SKM-1 (cell line): Measurements from ENCODE around the gene EIF2S2.

Experiments used
- DNase-seq: peaks from one replicate; lab custom pipeline; 2025; ENCODE audit not compliant: unreplicated experiment; lab: John Stamatoyannopoulos, UW

EIF2S2 gene

DNA sequence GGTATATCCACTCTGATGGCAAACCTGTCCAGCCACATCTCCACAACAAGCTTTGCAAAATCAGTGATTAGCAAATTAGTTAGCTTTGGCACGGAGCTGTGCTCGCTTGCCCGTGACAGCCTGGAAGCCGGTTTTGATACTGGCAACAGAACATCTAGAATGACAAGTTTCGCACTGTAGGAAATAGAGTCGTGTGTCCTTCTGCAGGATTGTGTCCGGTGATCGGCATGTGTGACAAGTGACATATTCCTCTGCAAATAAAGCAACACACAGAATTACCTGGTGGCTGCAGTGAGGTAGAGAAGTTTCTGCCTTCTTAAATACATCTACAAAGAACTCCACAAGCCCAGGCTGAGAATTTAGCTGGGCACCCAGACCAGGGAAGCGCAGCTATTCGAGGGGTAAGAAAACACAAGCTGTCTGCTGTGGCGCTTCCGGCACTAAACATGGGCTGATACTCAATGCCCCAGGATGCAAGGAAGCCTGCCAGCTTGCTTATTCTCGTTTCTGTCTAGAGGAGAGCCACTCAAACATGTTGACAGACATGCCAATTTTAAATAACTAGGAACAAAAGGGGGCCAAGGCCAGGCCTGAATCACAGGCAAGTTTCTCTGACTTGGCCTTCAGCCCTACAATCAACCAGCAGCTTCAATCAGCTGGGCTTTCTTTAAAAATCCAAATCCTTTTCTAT lies 22.2 kb downstream of the EIF2S2 start:
- no peak for DNase-seq

DNA sequence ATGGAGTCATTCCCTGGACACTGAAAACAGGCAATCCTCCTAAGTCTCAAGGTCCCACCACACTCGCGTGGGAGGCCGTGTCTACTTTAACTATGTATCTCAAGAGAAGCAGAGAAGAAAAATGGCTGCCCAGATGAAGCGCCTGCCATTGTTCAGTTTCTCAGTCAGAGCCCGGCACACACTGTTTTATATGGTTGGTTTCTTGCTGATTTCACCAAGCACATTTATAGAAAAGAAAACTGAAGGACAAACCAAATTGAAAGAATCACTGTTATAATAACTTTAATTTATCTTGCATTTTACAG lies 22.9 kb downstream of the EIF2S2 start:
- no peak for DNase-seq

DNA sequence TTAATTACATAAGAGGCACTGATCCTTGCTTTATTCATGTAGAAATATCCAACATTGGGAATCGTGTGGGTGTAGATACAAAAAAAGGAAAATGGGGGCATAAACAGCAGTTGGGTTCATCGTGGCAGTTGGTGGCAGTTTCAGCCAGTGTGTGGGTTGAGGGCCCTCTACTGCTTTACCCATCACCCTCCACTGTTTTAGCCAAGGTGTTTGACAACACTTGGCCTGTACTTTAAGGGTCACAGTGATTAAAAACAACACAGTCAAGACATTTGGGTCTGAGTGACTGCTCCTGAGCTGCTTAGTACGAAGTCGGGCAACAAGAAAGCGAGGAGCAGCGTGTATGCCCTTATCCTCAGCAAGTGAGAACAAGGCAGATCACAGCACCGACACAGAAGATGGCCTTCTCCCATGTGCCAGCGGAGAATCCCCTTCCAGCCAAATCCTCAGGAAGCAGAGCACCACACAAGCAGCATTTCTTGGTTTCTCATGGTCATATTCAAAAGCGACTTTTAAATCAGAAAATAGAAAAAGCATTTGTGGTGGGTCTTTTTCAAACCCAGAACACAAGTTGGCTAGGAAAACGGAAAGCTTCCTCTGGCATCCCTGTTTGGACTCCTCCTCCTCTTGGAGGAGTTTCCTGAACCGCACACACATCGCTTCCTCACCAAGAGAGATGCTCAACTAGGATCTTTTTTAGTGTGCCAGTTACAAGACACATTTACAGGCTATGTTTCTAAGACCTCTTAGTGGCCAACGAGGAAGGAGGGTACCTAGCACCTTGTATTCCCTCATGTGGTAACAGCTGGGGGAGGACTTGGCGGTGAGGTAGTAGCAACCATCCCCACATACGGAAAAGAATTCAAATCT lies 23.5 kb downstream of the EIF2S2 start:
- DNase-seq: no peak

DNA sequence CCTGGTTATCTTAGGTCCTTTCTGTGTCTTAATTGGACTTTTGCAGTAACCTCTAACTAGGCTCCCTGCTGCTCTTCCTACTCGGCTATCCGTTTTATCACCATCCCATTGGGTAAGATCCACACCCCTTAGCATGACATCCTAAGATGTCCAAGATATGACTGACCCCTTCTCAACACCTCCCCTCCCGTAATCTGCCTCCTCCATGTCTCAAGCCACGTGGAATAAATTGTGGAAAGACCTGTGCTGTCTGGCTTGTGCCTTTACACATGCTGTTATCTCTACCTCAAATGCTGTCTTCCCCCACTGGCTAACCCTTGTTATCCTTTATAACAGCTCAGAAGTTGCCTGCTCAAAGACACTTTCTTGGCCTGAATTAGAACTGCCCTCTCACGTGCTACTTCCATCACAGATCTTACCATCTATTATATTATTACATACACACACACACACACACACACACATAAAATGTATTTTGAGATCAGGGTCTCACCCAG lies 26.5 kb downstream of the EIF2S2 start:
- no peak for DNase-seq

DNA sequence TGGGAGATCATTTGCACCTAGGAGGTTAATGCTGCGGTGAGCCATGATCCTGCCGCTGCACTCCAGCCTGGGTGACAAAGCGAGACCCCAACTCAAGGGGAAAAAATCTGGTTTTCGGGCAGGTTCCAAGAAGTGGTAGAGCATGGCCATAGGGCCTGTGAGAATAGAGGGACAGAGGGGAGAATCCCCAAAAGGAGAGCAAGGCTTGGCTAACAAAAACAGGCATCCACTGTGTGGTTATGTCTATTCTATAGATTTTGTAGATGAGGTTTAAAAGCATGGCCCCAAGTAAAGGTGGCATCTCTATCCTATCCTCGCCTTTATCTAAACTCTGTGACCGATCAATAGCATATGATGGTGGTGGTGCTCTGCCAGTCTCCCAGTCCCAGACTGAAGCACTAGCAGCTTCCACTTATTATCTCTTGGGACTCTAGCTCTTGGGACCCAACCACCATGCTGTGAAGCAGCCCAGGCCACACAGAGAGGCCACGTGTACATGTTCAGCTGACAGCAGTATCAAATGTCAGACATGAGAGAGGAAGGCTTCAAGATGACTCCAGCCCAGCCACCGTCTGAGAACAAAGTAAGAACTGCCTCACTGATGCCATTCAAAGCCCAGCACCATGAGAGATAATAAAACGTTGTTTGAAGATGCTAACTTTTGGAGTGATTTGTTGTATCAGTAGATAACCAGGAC lies 27.7 kb downstream of the EIF2S2 start:
- no peak for DNase-seq

DNA sequence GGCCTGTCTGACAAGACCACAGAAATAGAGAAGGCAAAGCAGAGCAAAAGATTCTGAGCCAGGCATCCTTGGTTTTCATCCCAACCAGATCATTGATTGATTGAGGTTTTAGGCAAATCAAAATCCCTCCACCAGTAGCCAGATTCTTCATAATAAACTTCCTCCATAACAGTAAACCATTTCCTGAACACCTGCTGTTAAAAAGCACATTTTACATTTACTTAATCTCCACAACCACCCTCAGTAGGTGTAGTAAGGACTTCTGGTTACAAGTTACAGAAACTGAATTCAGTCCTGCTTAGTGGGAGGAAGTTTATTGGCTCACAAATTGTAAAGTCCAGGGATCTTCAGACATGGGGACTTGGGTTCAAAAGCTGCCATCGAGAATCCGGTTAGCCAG lies 28.3 kb downstream of the EIF2S2 start:
- no peak for DNase-seq

DNA sequence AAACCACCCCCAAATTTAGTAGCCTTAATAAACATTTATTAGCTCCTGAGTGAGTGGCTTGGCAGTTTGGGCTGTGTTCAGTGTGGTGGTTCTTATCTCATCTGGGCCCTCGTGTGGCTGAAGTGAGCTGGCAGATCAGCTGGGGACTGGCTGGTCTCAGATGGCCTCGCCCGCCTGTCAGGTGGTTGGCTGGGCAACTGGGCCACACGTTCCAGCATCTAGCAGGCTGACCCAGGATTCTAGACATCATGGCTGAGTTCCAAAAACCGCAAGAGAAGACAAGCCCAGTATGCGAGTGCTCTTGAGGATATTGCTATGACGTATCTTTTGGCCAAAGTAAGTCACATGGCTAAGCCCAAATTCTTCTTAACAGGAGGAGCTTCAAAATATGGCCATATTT lies 28.9 kb downstream of the EIF2S2 start:
- no peak for DNase-seq

DNA sequence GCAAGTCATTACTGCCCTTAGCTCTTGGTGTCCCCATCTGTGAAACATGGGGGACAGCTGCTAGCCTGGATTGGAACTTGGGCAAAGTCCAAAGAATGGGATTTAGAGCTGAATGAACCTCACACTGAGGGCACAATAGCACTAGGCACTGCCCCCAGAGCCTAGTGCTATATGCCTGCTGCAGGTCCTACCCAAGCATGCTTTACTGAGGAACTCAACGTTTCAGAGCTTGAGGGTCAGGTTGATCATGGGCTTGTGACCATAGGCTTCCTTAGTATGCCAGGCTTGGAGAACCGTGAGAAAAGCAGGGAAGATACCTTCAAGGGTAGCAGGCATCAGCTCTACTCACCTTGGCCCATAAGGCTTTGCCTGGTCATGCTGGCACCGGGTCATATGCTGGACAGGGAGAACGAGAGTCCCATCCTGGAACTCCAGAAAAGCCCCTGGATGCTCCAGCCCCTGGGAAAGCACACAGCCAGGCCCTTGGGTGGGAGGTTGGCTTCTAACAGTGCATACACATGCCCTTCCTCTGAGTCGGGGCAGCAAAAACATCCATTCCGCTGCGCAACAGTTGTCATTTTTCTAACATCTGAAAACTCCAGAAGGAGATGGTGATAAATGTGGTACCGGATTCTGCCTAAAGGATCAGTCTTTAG lies 29.7 kb downstream of the EIF2S2 start:
- DNase-seq: no peak

DNA sequence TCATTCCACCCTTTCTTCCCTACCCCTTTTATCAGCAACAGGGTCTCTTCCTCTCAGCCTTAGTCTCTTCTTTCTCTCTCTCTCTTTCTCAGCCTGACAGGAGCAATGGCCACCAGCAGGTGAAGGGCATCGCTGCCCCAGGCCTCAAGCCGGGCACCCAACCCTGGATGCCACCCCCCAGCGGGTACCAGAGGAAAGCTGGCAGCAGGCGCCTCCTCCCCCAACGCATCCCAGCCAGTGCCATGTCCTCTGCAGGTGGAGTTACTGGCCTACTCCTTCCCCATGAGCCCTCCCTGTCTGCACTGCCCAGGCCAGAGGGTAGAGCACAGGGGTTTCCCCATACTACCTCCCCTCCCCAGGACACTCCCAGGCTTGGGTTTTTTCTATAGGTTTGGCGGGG lies 32.2 kb downstream of the EIF2S2 start:
- DNase-seq: no peak

DNA sequence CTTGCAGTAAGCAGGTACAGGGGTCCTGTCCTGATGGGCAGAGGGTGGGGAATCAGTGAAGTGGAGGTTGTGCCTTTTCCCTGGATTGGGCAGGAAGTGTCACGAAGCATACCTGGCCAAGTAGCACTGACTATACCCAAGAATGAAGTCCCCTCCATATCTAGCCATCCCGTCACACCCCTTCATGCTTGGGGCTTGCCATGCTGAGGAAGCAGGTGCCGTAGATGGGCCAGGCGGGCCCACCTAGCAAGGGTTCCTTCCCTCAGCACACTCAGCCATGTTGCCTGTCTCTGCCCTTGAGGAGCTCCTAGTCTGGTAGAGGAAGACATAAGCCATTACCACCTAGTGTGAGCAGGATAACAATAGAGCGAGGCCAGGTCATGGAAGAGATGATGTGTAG lies 33.5 kb downstream of the EIF2S2 start:
- no peak for DNase-seq

DNA sequence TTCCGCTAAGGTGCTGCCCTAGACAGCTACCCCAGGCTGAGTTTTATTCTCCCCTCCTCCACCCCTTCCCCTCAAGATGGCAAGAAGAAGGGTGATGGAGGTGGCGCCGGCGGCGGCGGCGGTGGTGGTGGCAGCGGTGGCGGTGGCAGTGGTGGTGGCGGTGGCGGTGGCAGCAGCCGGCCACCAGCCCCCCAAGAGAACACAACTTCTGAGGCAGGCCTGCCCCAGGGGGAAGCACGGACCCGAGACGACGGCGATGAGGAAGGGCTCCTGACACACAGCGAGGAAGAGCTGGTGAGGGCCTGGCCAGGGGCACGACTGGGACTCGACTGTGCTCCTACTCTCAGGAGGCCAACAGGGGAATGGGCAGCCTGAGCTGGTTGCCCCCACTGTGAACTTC lies 35.1 kb downstream of the EIF2S2 start:
- no peak for DNase-seq

DNA sequence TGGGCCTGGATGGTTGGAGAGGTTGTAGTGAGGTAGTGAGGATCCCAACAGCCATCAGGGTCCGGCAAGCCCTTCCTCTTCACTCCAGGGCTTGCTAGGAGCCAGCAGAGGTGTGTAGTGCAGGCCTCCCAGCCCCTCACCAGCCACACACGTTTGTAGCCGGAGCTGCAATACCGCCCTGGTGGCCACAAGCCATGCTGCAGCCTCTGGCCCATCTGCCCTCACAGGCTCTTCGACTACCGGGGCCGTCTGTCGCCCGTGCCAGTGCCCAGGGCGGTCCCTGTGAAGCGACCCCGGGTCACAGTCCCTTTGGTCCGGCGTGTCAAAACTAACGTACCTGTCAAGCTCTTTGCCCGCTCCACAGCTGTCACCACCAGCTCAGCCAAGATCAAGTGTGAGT lies 36.4 kb downstream of the EIF2S2 start:
- DNase-seq: no peak

DNA sequence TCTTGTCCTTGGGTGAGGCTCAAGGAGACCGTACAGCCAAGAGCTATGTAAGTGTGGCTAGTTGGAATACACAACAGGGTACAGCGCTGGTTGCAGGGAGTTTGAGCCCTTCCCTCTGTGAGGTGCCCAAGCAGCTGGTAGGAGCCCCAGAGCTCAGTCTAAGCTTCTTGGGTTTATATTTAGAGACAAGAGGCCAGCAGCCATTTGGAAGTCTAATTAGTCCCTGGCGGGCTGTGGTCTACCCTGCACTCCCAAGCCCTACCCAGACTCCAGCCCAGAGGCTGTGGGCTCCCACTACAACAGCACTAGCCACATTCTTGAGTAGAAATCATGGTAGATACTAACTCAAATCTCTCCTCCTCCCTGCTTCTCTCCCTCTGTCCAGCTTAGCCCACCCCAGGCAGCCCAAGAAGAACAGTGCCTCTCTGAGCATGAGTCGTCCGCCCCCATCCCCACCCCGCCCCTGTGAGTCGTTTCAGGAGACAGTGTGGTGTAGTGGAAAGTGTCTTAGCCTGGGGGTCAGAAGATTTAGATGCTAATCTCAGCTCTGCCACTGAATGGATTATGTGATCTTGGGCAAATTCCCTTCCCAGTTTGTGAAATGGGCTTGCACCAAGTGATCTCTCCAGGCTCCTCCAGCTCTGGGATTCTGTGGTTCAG lies 37.8 kb downstream of the EIF2S2 start:
- no peak for DNase-seq

DNA sequence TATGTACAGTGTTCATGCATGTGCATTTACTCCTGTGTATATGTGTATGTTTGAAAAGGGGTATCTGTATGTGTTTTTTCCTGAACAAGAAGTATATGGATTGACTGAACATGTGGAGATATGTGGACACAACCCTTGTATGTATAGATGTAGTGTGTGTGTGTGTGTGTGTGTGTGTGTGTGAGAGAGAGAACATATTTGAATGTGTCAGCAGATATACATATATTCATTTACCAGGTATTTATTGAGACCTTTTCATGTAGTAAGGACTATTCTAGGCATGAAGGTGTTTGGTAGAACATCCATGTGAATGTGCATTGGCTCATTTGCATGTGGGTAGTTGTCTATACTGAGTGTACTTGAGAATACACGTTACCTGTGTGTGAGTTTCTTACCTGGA lies 39.3 kb downstream of the EIF2S2 start:
- no peak for DNase-seq

DNA sequence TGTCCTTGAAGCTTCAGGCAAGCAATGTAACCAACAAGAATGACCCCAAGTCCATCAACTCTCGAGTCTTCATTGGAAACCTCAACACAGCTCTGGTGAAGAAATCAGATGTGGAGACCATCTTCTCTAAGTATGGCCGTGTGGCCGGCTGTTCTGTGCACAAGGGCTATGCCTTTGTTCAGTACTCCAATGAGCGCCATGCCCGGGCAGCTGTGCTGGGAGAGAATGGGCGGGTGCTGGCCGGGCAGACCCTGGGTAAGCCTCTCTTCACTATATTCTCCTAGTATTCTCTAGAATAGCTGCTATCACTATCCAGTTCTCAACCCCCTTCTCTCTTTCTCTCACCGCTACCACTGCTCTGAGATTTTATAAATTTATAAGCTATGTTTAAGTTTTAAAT lies 40.0 kb downstream of the EIF2S2 start:
- DNase-seq: no peak

DNA sequence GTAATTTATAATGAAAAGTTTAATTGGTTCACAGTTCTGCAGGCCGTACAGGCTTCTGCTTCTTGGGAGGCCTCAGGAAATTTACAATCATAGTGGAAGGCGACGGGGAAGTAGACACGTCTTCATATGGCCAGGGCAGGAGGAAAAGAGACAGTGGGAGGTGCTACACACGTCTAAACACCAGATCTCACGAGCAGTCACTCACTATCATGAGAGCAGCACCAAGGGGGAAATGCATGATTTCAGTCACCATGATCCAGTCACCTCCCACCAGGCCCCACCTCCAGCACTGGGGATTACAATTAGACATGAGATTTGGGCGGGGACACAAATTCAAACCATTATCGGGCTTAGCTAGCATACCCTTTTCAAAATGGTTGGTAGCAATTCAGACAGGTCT lies 41.2 kb downstream of the EIF2S2 start:
- no peak for DNase-seq

DNA sequence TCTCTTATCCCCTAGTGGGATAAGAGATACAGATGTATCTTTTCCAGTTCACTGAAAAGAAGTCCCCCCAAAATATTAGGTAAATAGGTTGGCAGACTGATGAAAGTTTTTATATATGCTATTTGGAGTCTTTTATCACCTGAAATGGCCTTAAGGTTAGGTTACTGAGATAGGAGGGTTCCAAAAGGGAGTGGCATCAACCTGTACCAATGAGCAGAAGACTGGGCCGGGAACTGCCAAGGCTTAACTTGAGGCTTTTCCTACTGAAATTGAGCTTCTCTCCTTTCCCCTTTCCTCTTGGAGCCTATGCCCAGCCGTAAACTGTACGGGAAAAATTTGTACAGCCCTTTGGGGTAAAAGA lies 42.0 kb downstream of the EIF2S2 start:
- no peak for DNase-seq

DNA sequence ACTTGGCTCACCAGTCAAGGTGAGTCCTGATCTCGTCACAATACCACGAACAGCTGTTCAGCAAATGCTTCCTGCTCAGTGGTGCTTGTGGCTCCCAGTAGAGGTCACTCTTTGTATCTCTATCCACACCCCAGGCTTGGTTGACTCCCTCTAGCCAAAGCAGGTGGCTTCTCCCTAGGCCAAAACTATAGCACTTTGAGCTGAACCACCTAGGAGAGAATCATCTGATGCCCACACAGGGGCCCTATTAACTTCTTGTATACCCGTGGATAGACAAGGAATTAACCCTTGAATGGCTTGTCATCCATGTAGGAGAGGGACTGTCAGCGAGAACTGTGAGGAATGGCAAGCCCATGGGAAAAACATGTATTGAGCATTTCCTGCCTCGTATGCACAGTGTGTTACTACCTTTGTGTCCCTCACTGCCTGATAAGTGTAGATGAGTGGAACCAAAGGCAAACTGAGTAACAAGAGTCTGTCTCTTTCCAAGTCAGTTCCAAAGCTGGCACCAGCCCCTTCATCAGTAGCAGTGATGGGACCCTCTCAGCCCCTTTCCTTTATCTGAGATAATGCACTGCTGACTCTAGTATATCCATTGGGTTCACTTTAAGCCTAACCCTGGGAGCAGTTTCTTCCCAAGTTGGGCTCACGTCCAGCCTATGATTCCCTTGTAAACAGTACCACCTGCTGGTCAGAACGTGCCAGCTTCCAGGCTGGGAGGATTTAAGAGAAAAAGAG lies 42.5 kb downstream of the EIF2S2 start:
- DNase-seq: peak; percentile 35

DNA sequence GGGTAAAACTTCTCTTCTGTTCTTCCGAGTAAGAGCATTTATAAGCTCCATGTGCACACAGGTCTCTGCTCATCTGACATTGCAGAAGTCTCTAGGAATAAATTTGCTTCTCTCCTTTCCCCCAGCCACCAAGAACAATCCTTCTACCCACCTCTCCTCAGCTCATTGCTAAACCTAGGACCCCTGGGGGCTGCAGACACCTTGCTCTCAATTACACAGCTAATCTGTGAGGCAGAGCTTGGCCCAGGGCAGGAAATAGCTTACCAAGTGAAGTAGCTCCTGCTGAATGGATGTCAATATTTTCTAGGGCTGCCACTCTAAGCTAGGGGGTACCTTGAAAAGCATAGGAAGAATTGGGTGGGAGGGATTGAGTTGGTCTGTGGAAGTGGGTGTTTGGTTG lies 44.0 kb downstream of the EIF2S2 start:
- no peak for DNase-seq

DNA sequence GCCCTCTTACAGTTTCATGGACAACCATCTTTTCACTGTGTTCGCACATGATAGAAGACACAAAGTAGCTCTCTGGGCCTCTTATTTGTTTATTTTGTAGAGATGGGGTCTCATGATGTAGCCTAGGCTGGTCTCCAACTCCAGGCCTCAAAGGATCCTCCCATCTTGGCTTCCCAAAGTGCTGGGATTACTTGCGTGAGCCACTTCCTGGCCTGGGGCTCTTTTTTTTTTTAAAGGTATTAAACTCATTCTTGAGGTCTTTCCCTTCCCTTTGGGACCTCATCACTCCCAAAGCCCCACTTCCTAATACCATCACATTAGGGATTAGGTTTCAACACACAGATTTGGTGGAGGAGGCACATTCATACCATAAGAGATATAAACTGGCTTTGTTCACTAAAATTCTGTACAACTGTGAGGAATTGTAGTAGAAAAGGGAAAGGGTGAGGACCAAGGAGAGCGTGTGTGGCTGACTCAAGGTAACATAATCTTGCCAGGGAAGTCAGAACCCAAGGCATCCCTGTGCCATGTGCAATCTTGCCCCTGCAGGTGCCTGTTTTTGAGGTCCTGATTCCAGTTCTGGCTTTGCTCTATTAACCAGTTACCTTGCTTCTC lies 45.5 kb downstream of the EIF2S2 start:
- no peak for DNase-seq
